SKM-1 (cell line): ENCODE results near the gene CSH2.
"Not testable (repeated sequence)": the region's sequence is repeated elsewhere in the genome, so short reads cannot be mapped to it uniquely, and the experiment has no call there.

Experiments used
- DNase-seq: peaks from one replicate; lab custom pipeline; 2025; ENCODE audit not compliant: unreplicated experiment; lab: John Stamatoyannopoulos, UW

Gene CSH2

GRCh38 chr17:63873577-63873976 lies at the start of gene CSH2:
TSS of gene CSH2 (minus strand) at chr17:63873677. CDS start at chr17:63873614, 63 bp downstream.
- not testable (repeated sequence) for DNase-seq

DNA sequence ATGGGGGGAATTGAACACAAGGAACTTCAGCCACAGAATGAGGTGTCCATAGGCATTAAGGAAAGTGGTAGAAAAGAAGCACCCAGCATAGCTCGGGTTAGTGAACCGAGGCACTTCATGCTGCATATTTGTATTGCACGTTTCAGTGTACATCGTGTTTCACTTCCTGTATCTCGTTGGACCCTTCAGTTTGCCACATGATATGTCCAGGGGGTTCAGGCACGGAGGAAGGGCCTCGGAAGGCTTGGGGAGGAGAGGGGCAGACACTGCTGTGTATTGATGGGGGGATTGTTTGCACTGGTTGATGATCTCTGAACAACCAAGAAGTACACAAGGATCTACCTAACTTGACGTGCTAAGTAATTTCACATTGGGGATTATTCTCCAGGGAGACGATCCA lies 48.9 kb upstream of the CSH2 start:
- not testable (repeated sequence) for DNase-seq

- DNase-seq: not testable (repeated sequence)
These were observed 47.3 kb upstream of the CSH2 start for GRCh38 chr17:63920779-63921178.

GRCh38 chr17:63920050-63920449 lies 46.6 kb upstream of the CSH2 start:
- not testable (repeated sequence) for DNase-seq

DNA sequence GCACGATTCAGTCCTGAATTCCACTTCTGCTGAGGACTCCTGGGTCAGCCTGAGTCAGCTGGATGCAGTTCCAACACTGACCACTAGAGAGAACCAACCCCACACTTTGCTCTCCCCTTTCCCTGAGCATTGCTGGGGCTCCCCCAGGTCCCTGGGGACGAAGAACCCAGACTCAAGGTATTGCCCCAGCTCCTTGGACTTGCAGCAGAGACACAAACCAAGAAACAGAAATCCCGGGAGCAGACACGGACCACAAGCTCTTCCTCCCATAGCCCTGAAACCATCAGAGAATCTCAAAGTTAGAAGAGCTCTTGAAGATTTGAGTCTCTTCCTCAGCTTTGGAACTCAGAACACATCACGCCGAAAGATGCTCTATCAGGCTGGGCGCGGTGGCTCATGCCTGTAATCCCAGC lies 45.8 kb upstream of the CSH2 start:
- DNase-seq: peak; percentile 38

DNA sequence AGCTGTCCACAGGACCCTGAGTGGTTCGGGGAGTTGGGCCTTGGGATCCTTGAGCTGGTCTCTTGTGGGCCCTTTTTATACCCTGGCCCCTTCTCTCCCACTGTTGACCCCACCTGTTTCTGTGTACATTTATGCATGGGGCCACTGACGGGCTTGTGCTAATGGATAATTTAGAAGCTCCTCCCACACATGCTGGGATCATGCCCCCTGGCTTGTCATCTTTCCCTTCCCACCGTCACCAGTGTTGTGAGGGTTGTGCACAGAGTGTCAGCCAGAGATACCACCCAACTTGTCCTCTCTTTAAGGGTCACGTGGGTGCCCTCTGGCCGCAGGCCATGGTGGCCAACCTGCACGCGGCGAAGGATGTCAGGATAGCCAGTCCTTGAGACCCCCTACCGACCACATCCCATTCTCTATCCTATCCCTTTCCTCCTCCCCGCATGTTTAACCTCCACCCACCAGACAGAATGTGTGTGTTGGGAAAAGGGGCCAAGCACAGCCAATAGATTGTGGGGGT lies 45.4 kb upstream of the CSH2 start, which contains the start of gene GH1:
TSS of gene GH1 (minus strand) at position 51 of the 517 bp plus-strand sequence. CDS start 63 bp downstream, outside the sequence.
- not testable (repeated sequence) for DNase-seq

DNA sequence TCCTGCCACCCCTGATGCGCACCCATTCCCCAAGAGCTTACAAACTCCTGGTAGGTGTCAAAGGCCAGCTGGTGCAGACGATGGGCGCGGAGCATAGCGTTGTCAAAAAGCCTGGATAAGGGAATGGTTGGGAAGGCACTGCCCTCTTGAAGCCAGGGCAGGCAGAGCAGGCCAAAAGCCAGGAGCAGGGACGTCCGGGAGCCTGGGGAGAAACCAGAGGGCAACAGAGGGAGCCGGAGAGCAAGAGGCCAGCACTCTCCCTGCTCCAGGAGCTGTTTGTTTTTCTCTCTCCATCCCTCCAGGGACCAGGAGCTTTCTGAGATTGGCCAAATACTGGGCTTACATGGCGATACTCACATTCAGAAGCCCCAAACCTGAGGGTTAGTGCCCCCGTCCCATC lies 44.8 kb upstream of the CSH2 start:
- no peak for DNase-seq

DNA sequence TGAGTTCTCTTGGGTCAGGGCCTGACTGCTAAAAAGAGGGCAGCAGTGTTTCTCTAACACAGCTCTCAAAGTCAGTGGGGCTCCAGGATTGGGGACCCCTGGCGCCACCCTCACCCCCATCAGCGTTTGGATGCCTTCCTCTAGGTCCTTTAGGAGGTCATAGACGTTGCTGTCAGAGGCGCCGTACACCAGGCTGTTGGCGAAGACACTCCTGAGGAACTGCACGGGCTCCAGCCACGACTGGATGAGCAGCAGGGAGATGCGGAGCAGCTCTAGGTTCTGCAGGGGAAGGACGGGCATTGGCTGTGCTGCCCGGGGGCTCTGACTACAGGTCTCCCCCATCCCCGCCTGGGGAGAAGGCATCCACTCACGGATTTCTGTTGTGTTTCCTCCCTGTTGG lies 44.2 kb upstream of the CSH2 start:
- no peak for DNase-seq

DNA sequence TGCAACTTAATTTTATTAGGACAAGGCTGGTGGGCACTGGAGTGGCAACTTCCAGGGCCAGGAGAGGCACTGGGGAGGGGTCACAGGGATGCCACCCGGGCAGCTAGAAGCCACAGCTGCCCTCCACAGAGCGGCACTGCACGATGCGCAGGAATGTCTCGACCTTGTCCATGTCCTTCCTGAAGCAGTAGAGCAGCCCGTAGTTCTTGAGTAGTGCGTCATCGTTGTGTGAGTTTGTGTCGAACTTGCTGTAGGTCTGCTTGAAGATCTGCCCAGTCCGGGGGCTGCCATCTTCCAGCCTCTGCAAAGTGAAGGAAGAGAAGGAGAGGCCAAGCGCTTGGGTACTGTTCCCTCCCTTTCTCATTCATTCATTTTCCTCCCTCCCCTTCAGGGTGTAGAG lies 43.7 kb upstream of the CSH2 start:
- not testable (repeated sequence) for DNase-seq

DNA sequence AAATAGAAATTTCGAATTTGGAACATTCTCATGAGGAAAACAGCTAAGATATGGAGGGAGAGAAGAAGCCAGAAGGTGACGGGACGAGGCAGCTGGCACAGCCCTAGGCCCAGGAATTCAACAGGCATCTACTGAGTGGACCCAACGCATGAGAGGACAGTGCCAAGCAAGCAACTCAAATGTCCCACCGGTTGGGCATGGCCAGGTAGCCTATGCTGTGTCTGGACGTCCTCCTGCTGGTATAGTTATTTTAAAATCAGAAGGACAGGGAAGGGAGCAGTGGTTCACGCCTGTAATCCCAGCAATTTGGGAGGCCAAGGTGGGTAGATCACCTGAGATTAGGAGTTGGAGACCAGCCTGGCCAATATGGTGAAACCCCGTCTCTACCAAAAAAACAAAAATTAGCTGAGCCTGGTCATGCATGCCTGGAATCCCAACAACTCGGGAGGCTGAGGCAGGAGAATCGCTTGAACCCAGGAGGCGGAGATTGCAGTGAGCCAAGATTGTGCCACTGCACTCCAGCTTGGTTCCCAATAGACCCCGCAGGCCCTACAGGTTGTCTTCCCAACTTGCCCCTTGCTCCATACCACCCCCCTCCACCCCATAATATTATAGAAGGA lies 43.2 kb upstream of the CSH2 start:
- DNase-seq: no peak

GRCh38 chr17:63915753-63916152 lies 42.3 kb upstream of the CSH2 start:
- DNase-seq: not testable (repeated sequence)

- DNase-seq: no peak
These were observed 41.0 kb upstream of the CSH2 start for GRCh38 chr17:63914471-63914870.

DNA sequence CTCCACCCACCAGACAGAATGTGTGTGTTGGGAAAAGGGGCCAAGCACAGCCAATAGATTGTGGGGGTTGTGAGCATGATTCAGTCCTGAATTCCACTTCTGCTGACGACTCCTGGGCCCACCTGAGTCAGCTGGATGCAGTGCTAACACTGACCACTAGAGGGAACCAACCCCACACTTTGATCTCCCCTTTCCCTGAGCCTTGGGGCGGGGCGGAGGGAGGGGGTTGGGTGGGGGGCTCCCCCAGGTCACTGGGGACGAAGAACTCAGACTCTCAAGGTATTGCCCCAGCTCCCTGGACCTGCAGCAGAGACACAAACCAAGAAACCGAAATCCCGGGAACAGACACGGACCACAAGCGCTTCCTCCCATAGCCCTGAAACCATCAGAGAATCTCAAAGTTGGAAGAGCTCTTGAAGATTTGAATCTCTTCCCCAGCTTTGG lies 38.2 kb upstream of the CSH2 start:
- no peak for DNase-seq

- DNase-seq: no peak
These were observed 37.7 kb upstream of the CSH2 start, which contains the start of gene CSHL1 for GRCh38 chr17:63911041-63911635. TSS of gene CSHL1 (minus strand) at chr17:63911258. CDS start at chr17:63911196, 62 bp downstream.

- DNase-seq: no peak
These were observed 36.6 kb upstream of the CSH2 start for GRCh38 chr17:63910096-63910495.

- DNase-seq: not testable (repeated sequence)
These were observed 36.1 kb upstream of the CSH2 start for GRCh38 chr17:63909586-63909985.

GRCh38 chr17:63907161-63907778 lies 33.8 kb upstream of the CSH2 start:
- DNase-seq: not testable (repeated sequence)

DNA sequence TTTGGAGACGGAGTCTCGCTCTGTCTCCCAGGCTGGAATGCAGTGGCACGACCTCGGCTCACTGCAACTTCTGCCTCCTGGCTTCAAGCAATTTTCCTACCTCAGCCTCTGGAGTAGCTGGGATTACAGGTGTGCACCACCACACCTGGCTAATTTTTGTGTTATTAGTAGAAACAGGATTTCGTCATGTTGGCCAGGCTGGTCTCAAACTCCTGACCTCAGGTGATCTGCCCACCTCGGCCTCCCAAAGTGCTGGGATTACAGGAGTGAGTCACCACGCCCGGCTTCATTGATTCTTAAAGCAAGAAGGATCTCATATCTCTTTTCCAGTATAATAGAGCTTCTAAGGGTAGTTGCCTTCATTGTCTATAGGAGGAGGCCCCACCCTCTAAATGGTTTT lies 31.3 kb upstream of the CSH2 start:
- DNase-seq: not testable (repeated sequence)

GRCh38 chr17:63903787-63904201 lies 30.3 kb upstream of the CSH2 start:
- DNase-seq: not testable (repeated sequence)

GRCh38 chr17:63901971-63902370 lies 28.5 kb upstream of the CSH2 start:
- DNase-seq: not testable (repeated sequence)

- DNase-seq: not testable (repeated sequence)
These were observed 25.7 kb upstream of the CSH2 start for GRCh38 chr17:63898899-63899798.
